Measurements from ENCODE around the gene DUOX2.

GRCh38 chr15:45094358-45094730 is 19.6 kb downstream of the DUOX2 start:
- TF ChIP-seq CTCF (IDR thresholded peaks at IDR 0.05) (no peak), POLR2A (IDR thresholded peaks at IDR 0.05) (no peak)

Measured in transverse colon (tissue), 3 donors.